ENCODE data around the gene PLOD2.

GRCh38 chr3:146160964-146161662, at the start of gene PLOD2:
- TF ChIP-seq REST (IDR thresholded peaks at IDR 0.05; ENCODE audit: insufficient replicate concordance, low read depth), result no peak
- TF ChIP-seq POLR2AphosphoS5 (IDR thresholded peaks at IDR 0.05; ENCODE audit: low read depth), result no peak
- TF ChIP-seq CTCF (IDR thresholded peaks at IDR 0.05; ENCODE audit: insufficient read depth, low read length), result no peak
- no peak for TF ChIP-seq GABPA (IDR thresholded peaks at IDR 0.05; ENCODE audit: low read depth)

Measured in HL-60 (cell line).